H1 (cell line): ENCODE results near the gene RAB3C. TPM values are rescaled to one million over a fixed set of nuclear protein-coding genes. Genes with fewer than 3 reads are reported as not detected.

Source experiments
- CHD2 ChIP-seq: IDR thresholded peaks from 2 replicates; pipeline ENCODE4 v1.6.1; 2012; ENCODE audit warnings: low read length, improper control_type of control experiment
- CTBP2 ChIP-seq: IDR thresholded peaks from 2 replicates; pipeline ENCODE4 v1.7.0; 2011; ENCODE audit warnings: borderline replicate concordance, mild to moderate bottlenecking, moderate library complexity, mixed read lengths, low read length; ENCODE audit not compliant: insufficient read depth, insufficient read length
- POLR2AphosphoS5 ChIP-seq: IDR thresholded peaks from 2 replicates; pipeline ENCODE4 v1.6.1; 2011; ENCODE audit warnings: low read depth, low read length
- RBBP5 ChIP-seq: IDR thresholded peaks from 2 replicates; pipeline ENCODE4 v1.7.1; 2012; ENCODE audit warnings: low read depth, mild to moderate bottlenecking, inconsistent platforms, low read length, moderate library complexity, borderline replicate concordance
- SP1 ChIP-seq: IDR thresholded peaks from 2 replicates; pipeline ENCODE4 v1.6.1; 2011; ENCODE audit warnings: low read depth, low read length
- ZNF274 ChIP-seq: IDR thresholded peaks from 2 replicates; pipeline ENCODE4 v1.7.0; 2012; ENCODE audit warnings: low read length, borderline replicate concordance; ENCODE audit errors: extremely low read depth
- polyA plus RNA-seq, 7 experiments: library from polyadenylated mRNA; depleted of rRNA in 3 of 7; stranded (reverse) in 5 of 7; unstranded in 2 of 7; fragments of >200 nt in 5 of 7; fragments of 200-250 nt in 2 of 7; gene quantifications; 1 replicate in 5 of 7; 2 replicates in 1 of 7; 4 replicates in 1 of 7; pipeline versions ENCODE4 v1.2.1 to v1.2.3, GENCODE V29; 2011 to 2013; ENCODE audit warnings: missing spikeins in 2 of 7, mixed read lengths in 2 of 7
- total RNA-seq: library from RNA; stranded (reverse); fragmentation: NEBNext Ultra II Directional; extraction: Animal tissue kit (Norgen Biotek cat#: 25700); gene quantifications from 2 replicates; pipeline ENCODE4 v1.2.1, GENCODE V29; 2021
- TF ChIP-seq, protein P1 (sequence below): fragments of 300-600 bp; sonication (generic); IDR thresholded peaks from 2 replicates; pipeline ENCODE4 v1.7.1; 2012; ENCODE audit warnings: low read length, moderate library complexity, mild to moderate bottlenecking, inconsistent platforms; ENCODE audit not compliant: insufficient replicate concordance
- TF ChIP-seq, protein P2 (sequence below), 3 experiments: IDR thresholded peaks; 1 replicate in 2 of 3; 2 replicates in 1 of 3; pipeline versions ENCODE4 v1.5.1 to v1.6.1; 2011; ENCODE audit warnings: low read length in 3 of 3, mild to moderate bottlenecking in 3 of 3, inconsistent platforms in 2 of 3, low read depth in 1 of 3, moderate library complexity in 1 of 3; ENCODE audit not compliant: insufficient read depth in 1 of 3; ENCODE audit errors: control extremely low read depth in 1 of 3

The RAB3C gene
- total and polyA plus RNA-seq, 2 of the 8 experiments (the other 6 are each of a cell fraction or from before 2014, with no cell fraction given) = 14.7 to 18.3 TPM

DNA sequence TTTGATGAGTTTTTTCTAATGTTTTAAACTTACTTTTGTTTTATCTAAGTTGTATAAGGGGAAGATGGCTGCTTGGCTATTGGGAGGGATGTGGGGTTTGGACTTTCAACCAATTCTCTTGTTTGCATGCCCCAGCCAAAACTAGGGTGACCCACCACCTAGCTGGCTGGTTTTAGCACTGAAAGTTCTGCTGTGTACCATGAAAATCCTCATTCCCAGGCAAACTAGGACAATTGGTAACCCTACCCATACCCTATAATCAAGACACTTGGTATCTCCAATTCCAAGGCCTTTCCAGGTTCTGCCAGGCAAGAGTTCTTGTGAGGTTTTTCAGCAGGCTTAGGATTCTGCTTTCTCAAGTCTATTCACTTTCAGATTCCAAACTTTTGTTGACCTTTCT lies 13.1 kb downstream of the RAB3C start (continued):
- TF ChIP-seq, protein P1, sequence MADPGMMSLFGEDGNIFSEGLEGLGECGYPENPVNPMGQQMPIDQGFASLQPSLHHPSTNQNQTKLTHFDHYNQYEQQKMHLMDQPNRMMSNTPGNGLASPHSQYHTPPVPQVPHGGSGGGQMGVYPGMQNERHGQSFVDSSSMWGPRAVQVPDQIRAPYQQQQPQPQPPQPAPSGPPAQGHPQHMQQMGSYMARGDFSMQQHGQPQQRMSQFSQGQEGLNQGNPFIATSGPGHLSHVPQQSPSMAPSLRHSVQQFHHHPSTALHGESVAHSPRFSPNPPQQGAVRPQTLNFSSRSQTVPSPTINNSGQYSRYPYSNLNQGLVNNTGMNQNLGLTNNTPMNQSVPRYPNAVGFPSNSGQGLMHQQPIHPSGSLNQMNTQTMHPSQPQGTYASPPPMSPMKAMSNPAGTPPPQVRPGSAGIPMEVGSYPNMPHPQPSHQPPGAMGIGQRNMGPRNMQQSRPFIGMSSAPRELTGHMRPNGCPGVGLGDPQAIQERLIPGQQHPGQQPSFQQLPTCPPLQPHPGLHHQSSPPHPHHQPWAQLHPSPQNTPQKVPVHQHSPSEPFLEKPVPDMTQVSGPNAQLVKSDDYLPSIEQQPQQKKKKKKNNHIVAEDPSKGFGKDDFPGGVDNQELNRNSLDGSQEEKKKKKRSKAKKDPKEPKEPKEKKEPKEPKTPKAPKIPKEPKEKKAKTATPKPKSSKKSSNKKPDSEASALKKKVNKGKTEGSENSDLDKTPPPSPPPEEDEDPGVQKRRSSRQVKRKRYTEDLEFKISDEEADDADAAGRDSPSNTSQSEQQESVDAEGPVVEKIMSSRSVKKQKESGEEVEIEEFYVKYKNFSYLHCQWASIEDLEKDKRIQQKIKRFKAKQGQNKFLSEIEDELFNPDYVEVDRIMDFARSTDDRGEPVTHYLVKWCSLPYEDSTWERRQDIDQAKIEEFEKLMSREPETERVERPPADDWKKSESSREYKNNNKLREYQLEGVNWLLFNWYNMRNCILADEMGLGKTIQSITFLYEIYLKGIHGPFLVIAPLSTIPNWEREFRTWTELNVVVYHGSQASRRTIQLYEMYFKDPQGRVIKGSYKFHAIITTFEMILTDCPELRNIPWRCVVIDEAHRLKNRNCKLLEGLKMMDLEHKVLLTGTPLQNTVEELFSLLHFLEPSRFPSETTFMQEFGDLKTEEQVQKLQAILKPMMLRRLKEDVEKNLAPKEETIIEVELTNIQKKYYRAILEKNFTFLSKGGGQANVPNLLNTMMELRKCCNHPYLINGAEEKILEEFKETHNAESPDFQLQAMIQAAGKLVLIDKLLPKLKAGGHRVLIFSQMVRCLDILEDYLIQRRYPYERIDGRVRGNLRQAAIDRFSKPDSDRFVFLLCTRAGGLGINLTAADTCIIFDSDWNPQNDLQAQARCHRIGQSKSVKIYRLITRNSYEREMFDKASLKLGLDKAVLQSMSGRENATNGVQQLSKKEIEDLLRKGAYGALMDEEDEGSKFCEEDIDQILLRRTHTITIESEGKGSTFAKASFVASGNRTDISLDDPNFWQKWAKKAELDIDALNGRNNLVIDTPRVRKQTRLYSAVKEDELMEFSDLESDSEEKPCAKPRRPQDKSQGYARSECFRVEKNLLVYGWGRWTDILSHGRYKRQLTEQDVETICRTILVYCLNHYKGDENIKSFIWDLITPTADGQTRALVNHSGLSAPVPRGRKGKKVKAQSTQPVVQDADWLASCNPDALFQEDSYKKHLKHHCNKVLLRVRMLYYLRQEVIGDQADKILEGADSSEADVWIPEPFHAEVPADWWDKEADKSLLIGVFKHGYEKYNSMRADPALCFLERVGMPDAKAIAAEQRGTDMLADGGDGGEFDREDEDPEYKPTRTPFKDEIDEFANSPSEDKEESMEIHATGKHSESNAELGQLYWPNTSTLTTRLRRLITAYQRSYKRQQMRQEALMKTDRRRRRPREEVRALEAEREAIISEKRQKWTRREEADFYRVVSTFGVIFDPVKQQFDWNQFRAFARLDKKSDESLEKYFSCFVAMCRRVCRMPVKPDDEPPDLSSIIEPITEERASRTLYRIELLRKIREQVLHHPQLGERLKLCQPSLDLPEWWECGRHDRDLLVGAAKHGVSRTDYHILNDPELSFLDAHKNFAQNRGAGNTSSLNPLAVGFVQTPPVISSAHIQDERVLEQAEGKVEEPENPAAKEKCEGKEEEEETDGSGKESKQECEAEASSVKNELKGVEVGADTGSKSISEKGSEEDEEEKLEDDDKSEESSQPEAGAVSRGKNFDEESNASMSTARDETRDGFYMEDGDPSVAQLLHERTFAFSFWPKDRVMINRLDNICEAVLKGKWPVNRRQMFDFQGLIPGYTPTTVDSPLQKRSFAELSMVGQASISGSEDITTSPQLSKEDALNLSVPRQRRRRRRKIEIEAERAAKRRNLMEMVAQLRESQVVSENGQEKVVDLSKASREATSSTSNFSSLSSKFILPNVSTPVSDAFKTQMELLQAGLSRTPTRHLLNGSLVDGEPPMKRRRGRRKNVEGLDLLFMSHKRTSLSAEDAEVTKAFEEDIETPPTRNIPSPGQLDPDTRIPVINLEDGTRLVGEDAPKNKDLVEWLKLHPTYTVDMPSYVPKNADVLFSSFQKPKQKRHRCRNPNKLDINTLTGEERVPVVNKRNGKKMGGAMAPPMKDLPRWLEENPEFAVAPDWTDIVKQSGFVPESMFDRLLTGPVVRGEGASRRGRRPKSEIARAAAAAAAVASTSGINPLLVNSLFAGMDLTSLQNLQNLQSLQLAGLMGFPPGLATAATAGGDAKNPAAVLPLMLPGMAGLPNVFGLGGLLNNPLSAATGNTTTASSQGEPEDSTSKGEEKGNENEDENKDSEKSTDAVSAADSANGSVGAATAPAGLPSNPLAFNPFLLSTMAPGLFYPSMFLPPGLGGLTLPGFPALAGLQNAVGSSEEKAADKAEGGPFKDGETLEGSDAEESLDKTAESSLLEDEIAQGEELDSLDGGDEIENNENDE = no peak
- TF ChIP-seq, protein P2, sequence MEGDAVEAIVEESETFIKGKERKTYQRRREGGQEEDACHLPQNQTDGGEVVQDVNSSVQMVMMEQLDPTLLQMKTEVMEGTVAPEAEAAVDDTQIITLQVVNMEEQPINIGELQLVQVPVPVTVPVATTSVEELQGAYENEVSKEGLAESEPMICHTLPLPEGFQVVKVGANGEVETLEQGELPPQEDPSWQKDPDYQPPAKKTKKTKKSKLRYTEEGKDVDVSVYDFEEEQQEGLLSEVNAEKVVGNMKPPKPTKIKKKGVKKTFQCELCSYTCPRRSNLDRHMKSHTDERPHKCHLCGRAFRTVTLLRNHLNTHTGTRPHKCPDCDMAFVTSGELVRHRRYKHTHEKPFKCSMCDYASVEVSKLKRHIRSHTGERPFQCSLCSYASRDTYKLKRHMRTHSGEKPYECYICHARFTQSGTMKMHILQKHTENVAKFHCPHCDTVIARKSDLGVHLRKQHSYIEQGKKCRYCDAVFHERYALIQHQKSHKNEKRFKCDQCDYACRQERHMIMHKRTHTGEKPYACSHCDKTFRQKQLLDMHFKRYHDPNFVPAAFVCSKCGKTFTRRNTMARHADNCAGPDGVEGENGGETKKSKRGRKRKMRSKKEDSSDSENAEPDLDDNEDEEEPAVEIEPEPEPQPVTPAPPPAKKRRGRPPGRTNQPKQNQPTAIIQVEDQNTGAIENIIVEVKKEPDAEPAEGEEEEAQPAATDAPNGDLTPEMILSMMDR (IDR thresholded peaks at IDR 0.05; ENCODE audit: control extremely low read depth in 1 of 3, insufficient read depth in 1 of 3, low read depth in 1 of 3, low read length in 3 of 3) = no peak
- TF ChIP-seq POLR2AphosphoS5 (no peak), ZNF274 (no peak), SP1 (no peak), CHD2 (no peak), RBBP5 (no peak), CTBP2 (no peak)
